SK-N-SH (cell line): ENCODE measurements around the gene SLC37A3.

ENCODE experiments used
- CTCF ChIP-seq: fragments of 200-600 bp; sonication (generic); IDR thresholded peaks from 2 replicates; pipeline ENCODE4 v1.6.1; 2017; ENCODE audit warnings: antibody characterized with exemption, mild to moderate bottlenecking, moderate library complexity
- PBX3 ChIP-seq: IDR thresholded peaks from 2 replicates; pipeline ENCODE4; 2012
- YY1 ChIP-seq: IDR thresholded peaks from 2 replicates; pipeline ENCODE4 v1.4.0; 2012; ENCODE audit warnings: low read depth, mild to moderate bottlenecking

DNA sequence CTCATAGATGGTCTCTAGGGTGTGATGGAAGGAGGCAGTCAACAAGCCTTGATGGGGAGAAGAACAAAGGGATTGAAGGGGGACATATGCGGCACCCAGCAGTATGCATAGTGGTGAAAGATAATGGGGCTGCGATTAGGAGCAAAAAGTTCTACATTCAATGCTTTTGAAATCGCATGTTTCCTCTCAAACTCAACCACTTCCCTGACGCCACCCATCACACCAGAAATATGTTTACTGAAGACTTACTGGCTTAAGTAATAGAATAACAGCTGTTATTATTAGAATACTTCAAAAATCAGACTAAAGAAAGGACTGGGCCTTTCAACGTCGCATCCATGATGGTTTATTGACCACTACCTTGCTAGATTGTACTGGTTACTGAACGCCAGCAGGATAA, 49.5 kb upstream of the SLC37A3 start:
- TF ChIP-seq CTCF, result no peak
- no peak for TF ChIP-seq YY1
- no peak for TF ChIP-seq PBX3
